Common myeloid progenitor, CD34-positive (primary cell): Measurements from ENCODE around the gene KCNG2.

ENCODE experiments used
- CTCF ChIA-PET: fragments of 350-600 bp; sonication (Branson Sonifier 250); formaldehyde crosslinking; loops from one replicate; lab custom pipeline; 2021; ENCODE audit warnings: antibody characterized with exemption; lab: Charles Lee
- POLR2A ChIA-PET: fragments of 350-600 bp; sonication (Branson Sonifier 250); formaldehyde crosslinking; loops from one replicate; lab custom pipeline; 2021; ENCODE audit warnings: antibody characterized with exemption; lab: Charles Lee
- DNase-seq, 3 donors: peaks; one replicate each; pipeline versions ENCODE4 v3.0.0 to v3.0.0-alpha.2; 2013
- H3K27ac ChIP-seq, 2 experiments: 1 replicate in 1 of 2; 2 replicates in 1 of 2; pipeline ENCODE4 v1.7.0; 2013; ENCODE audit warnings: inconsistent platforms in 2 of 2, low read length in 2 of 2, mild to moderate bottlenecking in 2 of 2, low read depth in 1 of 2, moderate library complexity in 1 of 2; ENCODE audit not compliant: severe bottlenecking in 2 of 2, insufficient read depth in 1 of 2, poor library complexity in 1 of 2
- H3K27me3 ChIP-seq, 5 experiments: replicated peaks in 2 of 5; 1 replicate in 3 of 5; 2 replicates in 2 of 5; pipeline versions ENCODE4 v1.6.1 to v1.7.0; 2013; ENCODE audit warnings: low read length in 4 of 5, mild to moderate bottlenecking in 2 of 5, moderate library complexity in 2 of 5, inconsistent platforms in 1 of 5; ENCODE audit not compliant: insufficient read depth in 5 of 5, control insufficient read depth in 4 of 5
- H3K36me3 ChIP-seq, 4 experiments: 1 replicate in 2 of 4; 2 replicates in 2 of 4; pipeline versions ENCODE4 v1.6.1 to v1.7.0; 2013; ENCODE audit warnings: low read length in 3 of 4, control low read depth in 1 of 4, mild to moderate bottlenecking in 1 of 4; ENCODE audit not compliant: control insufficient read depth in 4 of 4, insufficient read depth in 4 of 4
- H3K4me1 ChIP-seq, 4 experiments: 1 replicate in 3 of 4; 2 replicates in 1 of 4; pipeline versions ENCODE4 v1.6.1 to v1.7.1; 2013; ENCODE audit warnings: low read length in 3 of 4, mild to moderate bottlenecking in 3 of 4, control low read depth in 1 of 4, inconsistent platforms in 1 of 4, moderate library complexity in 1 of 4; ENCODE audit not compliant: control insufficient read depth in 4 of 4, insufficient read depth in 4 of 4; ENCODE audit errors: control extremely low read depth in 1 of 4
- H3K4me3 ChIP-seq, 7 experiments: 1 replicate in 4 of 7; 2 replicates in 3 of 7; pipeline versions ENCODE4 v1.5.1 to v1.7.0; 2013; ENCODE audit warnings: mild to moderate bottlenecking in 7 of 7, low read length in 6 of 7, moderate library complexity in 6 of 7, inconsistent platforms in 2 of 7, low read depth in 2 of 7, control low read depth in 1 of 7; ENCODE audit not compliant: insufficient read depth in 4 of 7, control insufficient read depth in 1 of 7; ENCODE audit errors: extremely low read depth in 1 of 7
- H3K9me3 ChIP-seq, 5 experiments: 1 replicate in 4 of 5; 2 replicates in 1 of 5; pipeline versions ENCODE4 v1.6.1 to v1.7.1; 2013; ENCODE audit warnings: low read length in 4 of 5, mild to moderate bottlenecking in 2 of 5, inconsistent platforms in 1 of 5, low read depth in 1 of 5, moderate library complexity in 1 of 5; ENCODE audit not compliant: control insufficient read depth in 4 of 5, insufficient read depth in 2 of 5; ENCODE audit errors: control extremely low read depth in 1 of 5
- WGBS: methylation state at CpG from one replicate; pipeline ENCODE4 v1.1.5; 2013; ENCODE audit not compliant: insufficient coverage; 5-methylcytosine and 5-hydroxymethylcytosine counted together

The KCNG2 gene

DNA sequence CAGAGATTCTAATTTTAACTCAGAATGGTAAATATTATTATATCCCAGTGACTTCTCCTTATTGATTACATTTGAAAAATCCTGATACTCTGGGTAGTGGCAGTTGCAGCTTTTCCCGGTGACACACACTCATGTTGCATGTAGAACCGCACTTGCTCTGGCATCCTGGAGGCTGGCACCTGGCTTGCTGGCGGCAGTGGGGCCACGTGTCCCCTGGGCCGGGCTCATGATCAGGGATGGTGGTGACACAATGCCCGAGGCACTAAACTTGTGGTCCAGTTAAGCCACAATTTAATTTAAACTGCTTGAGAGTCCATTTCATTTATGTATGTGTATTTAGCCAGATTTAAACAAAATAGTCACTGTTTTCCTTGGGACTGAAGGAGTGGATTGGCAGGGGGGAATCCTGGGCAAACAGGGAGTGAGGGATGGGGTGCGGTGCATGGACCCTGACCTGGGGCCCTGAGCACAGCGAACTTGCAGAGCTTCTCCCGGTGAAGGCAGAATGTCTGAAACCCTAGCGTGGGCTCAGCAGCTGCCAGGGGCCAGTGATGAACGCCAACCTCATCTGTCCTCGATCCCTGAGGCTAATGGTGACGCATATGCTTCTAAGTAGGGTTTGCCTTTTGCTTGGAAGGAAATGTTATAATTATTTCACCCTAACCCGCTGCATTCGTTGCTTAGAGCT lies 50.0 kb downstream of the KCNG2 start:
- 98% methylated on average over 12 of the region's 15 CpGs for WGBS
- no peak overlapping the region for H3K27ac ChIP-seq
- no peaks in the 10 kb centered on the region for H3K27me3 ChIP-seq
- no peaks in the 10 kb centered on the region for H3K4me1 ChIP-seq
- peaks cover 0 to 13% (median 0%) of the 10 kb centered on the region in 5 experiments for H3K9me3 ChIP-seq
- no peaks in the 10 kb centered on the region for H3K36me3 ChIP-seq
- H3K4me3 ChIP-seq: no peak overlapping the region
- no peak for DNase-seq
- ChIA-PET POLR2A (no interaction called here), CTCF (no interaction called here)

DNA sequence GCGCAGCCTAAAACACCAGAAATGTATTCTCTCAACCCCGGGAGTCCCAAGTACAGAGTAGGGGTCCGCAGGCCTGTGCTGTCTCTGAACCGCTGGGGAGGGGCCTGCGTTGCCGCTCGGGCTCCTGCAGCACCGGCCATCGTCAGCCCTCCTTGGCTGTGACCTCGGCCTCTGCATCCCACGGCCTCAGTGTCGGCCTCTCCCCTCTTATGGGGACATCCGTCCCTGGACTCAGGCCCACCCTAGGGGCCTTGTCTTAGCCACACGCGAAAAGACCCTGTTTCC lies 50.5 kb downstream of the KCNG2 start:
- CTCF ChIA-PET: no interaction called here
- H3K36me3 ChIP-seq: no peaks in the 10 kb centered on the region
- H3K4me3 ChIP-seq: no peak overlapping the region
- no peaks in the 10 kb centered on the region for H3K27me3 ChIP-seq
- H3K27ac ChIP-seq: no peak overlapping the region
- WGBS: 94% methylated on average over 12 of the region's 15 CpGs
- POLR2A ChIA-PET: no interaction called here
- no peaks in the 10 kb centered on the region for H3K4me1 ChIP-seq
- peaks cover 0 to 9% (median 0%) of the 10 kb centered on the region in 5 experiments for H3K9me3 ChIP-seq
- no peak for DNase-seq

DNA sequence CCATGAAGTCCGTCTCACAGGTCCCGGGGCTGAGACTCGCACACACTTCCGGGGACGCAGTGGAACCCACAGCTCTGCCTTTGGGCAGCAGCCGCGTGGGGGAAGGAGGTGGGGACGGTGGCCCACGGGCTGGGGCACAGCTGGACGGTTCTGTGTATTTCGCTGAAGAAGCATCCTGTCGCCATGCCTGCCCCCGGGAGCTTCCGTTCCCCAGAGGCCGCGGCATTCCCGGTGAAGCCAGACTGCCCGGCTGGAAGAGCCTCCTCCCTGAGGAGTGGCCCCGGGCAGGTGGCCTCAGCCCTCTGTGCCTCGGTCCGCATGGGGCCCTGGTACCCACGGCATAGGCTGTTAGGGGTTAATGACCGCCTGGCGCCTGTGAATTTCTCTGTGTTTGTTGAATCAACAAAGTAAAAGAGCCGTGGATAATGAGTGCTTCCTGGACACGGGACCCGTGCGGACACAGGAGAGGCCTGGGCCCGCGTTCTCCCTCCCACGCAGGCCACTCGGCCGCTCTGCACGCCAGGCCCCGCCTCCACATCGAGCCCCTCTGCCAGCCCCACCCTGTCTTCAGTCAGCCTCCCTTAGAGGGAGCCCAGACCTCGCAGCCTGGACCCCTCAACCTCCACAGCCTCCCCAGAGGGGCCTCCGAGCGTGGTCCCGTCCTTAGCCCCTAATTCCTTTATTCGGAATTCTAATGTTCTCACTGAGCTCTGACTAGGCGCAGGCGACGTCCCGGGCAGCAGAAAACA lies 51.0 kb downstream of the KCNG2 start:
- Histone ChIP-seq H3K9me3 (peaks cover 0 to 9% (median 0%) of the 10 kb centered on the region in 5 experiments), H3K27ac (no peak overlapping the region), H3K36me3 (no peaks in the 10 kb centered on the region), H3K4me1 (no peaks in the 10 kb centered on the region), H3K4me3 (no peak overlapping the region), H3K27me3 (no peaks in the 10 kb centered on the region)
- CTCF ChIA-PET: no interaction called here
- 94% methylated on average over 39 of the region's 45 CpGs for WGBS
- POLR2A ChIA-PET: no interaction called here
- DNase-seq: no peak

DNA sequence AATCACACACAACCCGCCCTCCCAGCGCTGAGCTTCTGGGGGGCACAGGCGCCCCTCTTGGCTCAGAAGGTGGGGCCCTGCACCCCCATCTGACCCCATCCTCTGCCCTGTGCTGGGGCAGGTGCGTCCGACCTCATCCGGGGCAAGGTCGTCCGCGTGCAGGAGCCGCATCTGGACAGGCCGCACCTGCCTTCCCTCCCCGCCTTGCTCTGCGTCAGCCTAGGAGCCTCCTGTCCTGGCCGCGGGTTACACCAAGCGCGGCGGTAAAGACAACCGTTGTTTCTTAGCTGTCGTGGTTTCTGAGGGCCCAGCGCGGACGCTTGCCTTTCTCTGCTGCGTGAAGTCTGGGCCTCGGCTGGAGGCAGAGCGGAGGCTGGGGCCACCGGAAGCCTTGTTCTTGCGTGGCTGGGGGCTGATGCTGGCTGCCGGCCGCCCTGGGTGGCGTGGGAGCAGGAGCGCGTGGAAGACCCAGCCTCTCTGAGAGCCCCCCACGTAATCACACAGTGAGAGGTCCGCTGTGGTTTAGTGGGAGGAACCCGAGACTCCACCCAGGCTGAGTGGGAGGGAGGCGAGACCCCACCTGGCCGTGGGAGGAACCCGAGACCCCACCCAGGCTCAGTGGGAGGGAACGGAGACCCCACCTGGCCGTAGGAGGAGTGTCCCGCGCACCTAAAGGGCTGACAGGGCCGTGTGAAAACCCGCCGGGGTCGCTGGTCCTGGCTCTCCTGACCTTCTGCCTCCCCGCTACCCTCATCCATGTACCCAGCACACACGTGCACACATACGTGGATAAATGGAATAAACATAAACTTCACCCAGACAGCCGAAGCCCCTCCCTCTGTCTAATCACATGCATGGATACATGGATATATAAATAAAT lies 51.8 kb downstream of the KCNG2 start:
- no peak for DNase-seq
- WGBS: 95% methylated on average over 43 of the region's 51 CpGs
- no peak overlapping the region for H3K27ac ChIP-seq

DNA sequence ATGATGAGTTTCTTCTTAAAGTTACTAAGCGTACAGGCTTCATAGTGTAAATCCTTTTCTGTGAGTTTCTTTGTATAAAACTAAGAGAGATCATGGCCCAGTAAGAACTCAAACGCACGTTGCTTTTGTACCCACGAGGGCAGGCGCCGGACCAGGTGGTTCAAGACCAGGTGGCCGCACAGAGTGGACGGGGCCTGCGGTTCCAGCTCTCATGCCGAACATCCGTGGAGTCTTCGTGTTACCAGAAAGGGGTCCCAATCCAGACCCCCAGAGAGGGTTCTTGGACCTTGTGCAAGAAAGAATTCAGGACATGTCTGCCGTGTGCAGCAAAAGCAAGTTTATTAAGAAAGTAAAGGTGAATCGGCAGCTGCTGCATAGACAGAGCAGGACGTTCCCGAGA lies 53.0 kb downstream of the KCNG2 start:
- 94% methylated on average over 15 of the region's 16 CpGs for WGBS
- no peaks in the 10 kb centered on the region for H3K4me1 ChIP-seq
- H3K9me3 ChIP-seq: no peaks in the 10 kb centered on the region
- DNase-seq: no peak
- POLR2A ChIA-PET: no interaction called here
- CTCF ChIA-PET: no interaction called here
- no peaks in the 10 kb centered on the region for H3K27me3 ChIP-seq
- H3K4me3 ChIP-seq: no peak overlapping the region
- H3K36me3 ChIP-seq: no peaks in the 10 kb centered on the region
- H3K27ac ChIP-seq: no peak overlapping the region

More for the DNA sequence above, 51.8 kb downstream of the KCNG2 start:
- Histone ChIP-seq H3K9me3 (peaks cover 0 to 3% (median 0%) of the 10 kb centered on the region in 5 experiments), H3K4me3 (no peak overlapping the region), H3K4me1 (no peaks in the 10 kb centered on the region), H3K36me3 (no peaks in the 10 kb centered on the region), H3K27me3 (no peaks in the 10 kb centered on the region)
- ChIA-PET POLR2A (no interaction called here), CTCF (no interaction called here)

DNA sequence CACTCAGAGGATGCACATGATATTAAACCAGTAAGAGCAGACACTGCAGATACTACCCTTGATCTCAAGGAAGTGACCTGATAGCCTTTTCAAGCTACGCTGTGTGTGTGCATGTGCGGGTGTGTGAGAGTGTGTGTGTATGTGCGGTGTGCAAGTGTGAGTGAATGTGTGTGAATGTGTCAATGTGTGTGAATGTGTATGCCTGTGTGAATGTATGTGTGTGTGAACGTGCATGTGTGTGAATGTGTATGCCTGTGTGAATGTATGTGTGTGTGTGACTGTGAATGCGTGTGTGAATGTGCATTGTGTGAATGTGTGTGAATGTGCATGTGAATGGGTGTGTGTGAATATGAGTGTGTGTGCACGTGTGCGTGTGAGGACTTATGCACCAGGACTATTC lies 53.8 kb downstream of the KCNG2 start:
- Histone ChIP-seq H3K4me1 (peaks cover 0 to 3% (median under 1%) of the 10 kb centered on the region in 4 experiments), H3K36me3 (no peaks in the 10 kb centered on the region), H3K27ac (no peak overlapping the region), H3K27me3 (no peaks in the 10 kb centered on the region), H3K9me3 (no peaks in the 10 kb centered on the region), H3K4me3 (no peak overlapping the region)
- 96% methylated on average over 7 of the region's 7 CpGs for WGBS
- DNase-seq: no peak
- ChIA-PET CTCF (no interaction called here), POLR2A (no interaction called here)

DNA sequence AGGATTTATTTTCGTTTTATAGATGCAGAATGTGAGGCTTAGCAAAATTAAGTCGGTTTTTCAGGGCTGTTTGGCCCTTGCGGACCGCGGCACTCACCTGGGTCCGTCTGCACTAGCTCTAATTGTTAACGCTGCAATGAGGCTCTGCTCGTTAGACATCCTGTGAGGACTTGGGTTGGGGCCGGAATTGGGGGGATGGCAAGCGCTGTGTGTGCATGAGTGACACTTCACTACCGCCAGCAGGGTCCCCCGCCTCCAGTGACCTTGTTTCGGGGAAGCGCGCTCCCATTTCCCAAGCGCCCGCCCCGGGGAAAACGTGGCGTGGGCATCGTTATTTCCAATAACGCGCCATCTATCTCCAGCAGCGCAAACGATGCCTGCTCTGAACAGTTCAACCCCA lies 54.2 kb downstream of the KCNG2 start:
- CTCF ChIA-PET: no interaction called here

More for the DNA sequence above, 54.2 kb downstream of the KCNG2 start:
- H3K27me3 ChIP-seq: no peaks in the 10 kb centered on the region
- H3K4me3 ChIP-seq: no peak overlapping the region
- DNase-seq: no peak
- no peaks in the 10 kb centered on the region for H3K36me3 ChIP-seq
- POLR2A ChIA-PET: no interaction called here
- 89% methylated on average over 25 of the region's 25 CpGs for WGBS
- no peak overlapping the region for H3K27ac ChIP-seq
- peaks cover 0 to 4% (median 2%) of the 10 kb centered on the region in 4 experiments for H3K4me1 ChIP-seq
- H3K9me3 ChIP-seq: no peaks in the 10 kb centered on the region
